Measurements from ENCODE around the gene TNS3. TPM values are rescaled to one million over a fixed set of nuclear protein-coding genes. Genes with fewer than 3 reads are reported as not detected.

Gene TNS3
- total RNA-seq, 4 donors from 2014 or later: 6.6 to 16.0 (median 9.6) TPM

DNA sequence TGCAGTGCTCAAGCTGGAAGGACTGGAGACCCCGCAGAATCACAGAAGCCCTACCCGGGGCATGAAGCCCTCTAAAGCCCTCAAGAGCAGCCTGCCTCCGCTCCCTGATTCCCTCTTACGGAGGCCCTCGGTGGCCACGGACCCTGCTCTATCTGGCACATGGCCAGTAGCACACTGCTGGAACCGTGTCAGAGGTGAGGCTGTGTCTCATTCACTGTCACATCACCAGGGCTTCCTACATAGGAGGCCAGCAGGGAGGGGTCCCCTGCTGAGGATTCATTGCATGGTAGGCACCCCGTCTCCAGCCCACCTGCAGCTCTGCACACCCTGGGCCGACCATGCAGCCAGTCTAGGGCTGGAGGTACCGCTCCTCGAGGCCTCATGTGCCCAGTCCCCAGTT, 259.2 kb downstream of the TNS3 start:
- TF ChIP-seq POLR2A (IDR thresholded peaks at IDR 0.05): no peak
- no peak for TF ChIP-seq CTCF (IDR thresholded peaks at IDR 0.05)
- Histone ChIP-seq H3K4me3 (no peak overlapping the region), H3K4me1 (peaks cover 2 to 19% (median 17%) of the 10 kb centered on the region in 3 donors), H3K36me3 (peaks cover 0 to 23% (median 0%) of the 10 kb centered on the region in 3 donors), H3K27ac (no peak overlapping the region), H3K27me3 (no peaks in the 10 kb centered on the region), H3K9me3 (no peaks in the 10 kb centered on the region)
- WGBS, 2 donors: 92 to 94% methylated on average over 9 to 11 of the region's 11 CpGs
- no peak for DNase-seq
- intact Hi-C loops (cut with DNase I): no loop called here

- DNase-seq: no peak
- Histone ChIP-seq H3K27me3 (no peaks in the 10 kb centered on the region), H3K36me3 (peaks cover 0 to 23% (median 0%) of the 10 kb centered on the region in 3 donors), H3K9me3 (no peaks in the 10 kb centered on the region), H3K27ac (no peak overlapping the region), H3K4me1 (peaks cover 0 to 4% (median 0%) of the 10 kb centered on the region in 3 donors), H3K4me3 (no peak overlapping the region)
- intact Hi-C loops (cut with DNase I): no loop called here
- WGBS, 2 donors: 65 to 85% methylated on average over 5 of the region's 5 CpGs
- TF ChIP-seq CTCF (IDR thresholded peaks at IDR 0.05): no peak
- TF ChIP-seq POLR2A (IDR thresholded peaks at IDR 0.05): no peak
Measured at GRCh38 chr7:47320296-47320695, 261.6 kb downstream of the TNS3 start.

GRCh38 chr7:47318395-47319182, 263.3 kb downstream of the TNS3 start:
- intact Hi-C loops (cut with DNase I): no loop called here
- WGBS, 2 donors: 77 to 85% methylated on average over 8 to 9 of the region's 9 CpGs
- TF ChIP-seq CTCF (IDR thresholded peaks at IDR 0.05): no peak
- no peak for TF ChIP-seq POLR2A (IDR thresholded peaks at IDR 0.05)
- Histone ChIP-seq H3K27ac (peak overlapping the region in 1 of 4 donors; percentile 19), H3K4me1 (peaks cover 0 to 4% (median 0%) of the 10 kb centered on the region in 3 donors), H3K36me3 (peaks cover 0 to 23% (median 0%) of the 10 kb centered on the region in 3 donors), H3K27me3 (no peaks in the 10 kb centered on the region), H3K9me3 (no peaks in the 10 kb centered on the region), H3K4me3 (no peak overlapping the region)
- no peak for DNase-seq

- Histone ChIP-seq H3K4me3 (no peak overlapping the region), H3K27ac (no peak overlapping the region), H3K9me3 (no peaks in the 10 kb centered on the region), H3K27me3 (no peaks in the 10 kb centered on the region), H3K4me1 (peaks cover 0 to 4% (median 0%) of the 10 kb centered on the region in 3 donors), H3K36me3 (peaks cover 0 to 23% (median 0%) of the 10 kb centered on the region in 3 donors)
- DNase-seq: no peak
- TF ChIP-seq CTCF (IDR thresholded peaks at IDR 0.05) (no peak), POLR2A (IDR thresholded peaks at IDR 0.05) (no peak)
- intact Hi-C loops (cut with DNase I): no loop called here
- WGBS, 2 donors: 59 to 70% methylated on average over 2 of the region's 2 CpGs
Measured at GRCh38 chr7:47317487-47317886, 264.4 kb downstream of the TNS3 start.
